HG03520 (cell line): ENCODE data around the gene WDR70.
"Not testable (repeated sequence)": the region's sequence is repeated elsewhere in the genome, so short reads cannot be mapped to it uniquely, and the experiment has no call there.

Experiments
- ATAC-seq: cut with Tn5 transposase; IDR thresholded peaks from one replicate; pipeline ENCODE4 v1.9.1; 2021; ENCODE audit warnings: mild to moderate bottlenecking, moderate library complexity; ENCODE audit not compliant: unreplicated experiment

Gene WDR70

DNA sequence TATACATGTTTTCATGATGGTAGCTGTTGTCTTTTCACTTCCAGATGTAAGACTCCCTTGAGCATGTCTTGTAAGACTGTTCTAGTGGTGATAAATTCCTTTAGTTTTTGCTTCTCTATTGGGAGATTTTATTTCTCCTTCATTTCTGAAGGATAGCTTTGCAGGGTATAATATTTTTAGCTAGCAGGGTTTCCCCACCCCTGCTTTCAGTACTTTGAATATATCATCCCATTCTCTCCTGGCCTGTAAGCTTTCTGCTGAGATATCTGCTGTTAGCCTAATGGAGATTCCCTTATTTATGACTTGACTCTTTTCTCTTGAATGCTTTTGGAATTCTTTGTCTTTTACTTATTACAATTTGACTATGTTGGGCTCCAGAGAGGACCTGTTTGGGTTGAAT is 249.8 kb downstream of the WDR70 start:
- ATAC-seq: no peak

DNA sequence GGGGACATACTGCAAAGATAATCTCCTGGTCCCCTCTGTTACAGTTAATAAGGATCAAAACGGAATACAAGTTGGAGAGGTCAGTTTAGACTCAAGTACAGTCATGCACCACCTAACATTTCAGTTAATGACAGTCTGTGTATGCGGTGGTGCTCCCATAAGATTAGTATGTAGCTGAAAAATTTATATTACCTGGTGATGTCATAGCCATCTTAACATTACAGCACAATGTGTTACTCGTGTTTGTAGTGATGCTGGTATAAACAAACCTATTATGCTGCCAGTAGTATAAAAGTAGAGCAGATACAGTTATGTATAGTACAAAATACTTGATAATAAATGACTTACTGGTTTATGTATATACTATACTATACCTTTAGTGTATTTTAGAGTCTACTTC is 252.8 kb downstream of the WDR70 start:
- no peak for ATAC-seq

DNA sequence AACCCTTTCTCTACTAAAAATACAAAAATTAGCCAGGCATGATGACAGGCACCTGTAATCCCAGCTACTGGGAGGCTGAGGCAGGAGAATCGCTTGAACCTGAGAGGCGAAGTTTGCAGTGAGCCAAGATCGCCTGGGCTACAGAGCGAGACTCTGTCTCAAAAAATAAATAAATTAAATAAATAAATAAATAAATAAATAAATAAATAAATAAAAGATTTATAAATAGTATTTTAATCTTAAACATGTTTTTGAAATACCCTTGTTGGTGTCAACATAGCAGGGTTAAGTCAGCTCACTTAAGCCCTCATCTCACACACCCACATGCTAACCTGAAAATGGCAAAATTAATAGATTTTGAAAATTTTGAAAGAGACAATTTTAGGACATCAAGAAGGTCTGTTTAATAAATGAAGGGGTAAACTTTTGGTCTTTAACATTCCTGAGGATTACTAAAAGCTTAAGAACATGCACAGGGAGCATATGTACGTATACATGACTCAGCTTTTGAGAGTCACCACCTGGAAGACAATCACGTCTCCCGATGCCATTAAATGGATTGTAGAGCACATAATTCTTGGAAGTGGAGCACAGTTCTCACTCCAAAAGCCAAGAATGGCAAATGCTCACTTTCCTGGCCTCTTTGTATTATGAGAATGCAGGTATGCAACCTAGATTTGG is 258.2 kb downstream of the WDR70 start:
- ATAC-seq: no peak

DNA sequence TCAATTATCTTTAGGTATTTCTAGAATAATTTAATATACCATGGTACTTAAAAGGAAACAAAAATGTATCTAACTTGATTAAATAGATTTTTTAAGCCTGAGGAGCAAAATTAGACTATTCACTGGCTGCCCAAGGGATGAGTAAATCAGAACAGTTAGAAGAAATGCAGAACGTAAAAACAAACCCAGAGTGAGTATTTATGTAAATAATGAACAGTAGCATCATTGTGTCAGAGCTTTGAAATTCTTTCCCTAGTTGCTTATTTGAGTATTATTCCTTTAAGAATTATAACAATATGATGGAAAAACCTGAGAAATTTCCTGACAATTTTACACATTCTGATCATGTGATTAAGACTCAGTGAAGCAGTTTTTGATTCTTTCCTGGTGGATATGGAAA is 259.8 kb downstream of the WDR70 start:
- no peak for ATAC-seq

DNA sequence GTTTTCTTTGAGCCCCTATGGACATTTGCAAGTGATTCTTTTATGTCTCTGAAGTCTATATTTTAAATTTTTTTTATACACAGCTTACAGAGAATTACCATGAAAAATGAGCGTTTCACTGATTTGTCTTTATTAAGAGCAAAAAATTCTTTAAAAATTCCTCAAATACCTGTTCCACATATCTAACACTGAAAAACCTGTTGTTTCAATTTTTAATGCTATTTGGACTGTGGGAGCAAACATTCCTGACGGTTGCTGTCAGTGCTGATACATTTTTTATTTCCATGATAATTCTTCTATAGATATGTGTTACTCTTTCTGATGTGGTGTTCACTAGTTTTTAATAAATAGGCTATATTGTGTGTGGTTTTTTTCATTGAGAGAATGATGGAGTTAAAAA is 261.0 kb downstream of the WDR70 start:
- no peak for ATAC-seq

DNA sequence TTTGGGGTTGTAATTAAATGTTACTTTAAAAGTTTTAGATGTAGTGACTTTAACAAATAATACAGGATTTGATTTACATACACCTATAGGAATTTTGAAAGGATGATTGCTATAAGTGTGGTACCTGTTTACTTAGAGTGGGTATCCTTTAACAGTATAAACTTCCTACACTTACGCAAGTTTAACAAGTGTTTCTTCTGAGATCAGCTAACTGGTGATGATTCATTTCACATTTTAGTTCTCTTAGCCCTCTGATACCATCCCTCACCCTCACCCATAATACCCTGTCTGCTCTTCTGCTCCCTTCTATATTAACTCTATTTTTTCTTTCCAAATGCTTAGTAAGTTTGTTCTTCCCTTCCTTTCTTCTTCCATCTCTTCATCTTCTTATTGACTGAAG is 262.8 kb downstream of the WDR70 start:
- no peak for ATAC-seq

DNA sequence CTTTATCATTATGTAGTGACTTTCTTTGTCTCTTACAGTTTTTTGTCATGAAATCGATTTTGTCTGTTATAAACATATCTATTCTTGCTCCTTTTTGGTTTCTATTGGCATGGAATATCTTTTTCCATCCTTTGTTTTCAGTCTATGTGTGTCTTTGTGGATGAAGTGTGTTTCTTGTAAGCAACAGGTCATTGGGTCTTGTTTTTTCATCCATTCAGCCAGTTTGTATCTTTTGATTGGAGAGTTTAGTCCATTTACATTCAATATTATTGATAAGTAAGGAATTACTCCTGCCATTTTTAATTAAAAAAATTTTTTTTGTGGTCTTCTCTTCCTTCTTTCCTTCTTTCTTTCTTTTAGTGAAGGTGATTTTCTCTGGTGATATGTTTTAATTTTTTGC is 266.6 kb downstream of the WDR70 start:
- ATAC-seq: no peak

DNA sequence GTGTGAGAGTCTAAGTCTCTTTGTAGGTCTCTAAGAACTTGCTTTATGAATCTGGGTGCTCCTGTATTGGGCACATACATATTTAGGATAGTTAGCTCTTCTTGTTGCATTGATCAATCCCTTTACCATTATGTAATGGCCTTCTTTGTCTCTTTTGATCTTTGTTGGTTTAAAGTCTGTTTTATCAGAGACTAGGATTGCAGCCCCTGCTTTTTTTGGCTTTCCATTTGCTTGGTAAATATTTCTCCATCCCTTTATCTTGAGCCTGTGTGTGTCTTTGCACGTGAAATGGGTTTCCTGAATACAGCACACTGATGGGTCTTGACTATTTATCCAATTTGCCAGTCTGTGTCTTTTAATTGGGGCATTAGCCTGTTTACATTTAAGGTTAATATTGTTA is 275.4 kb downstream of the WDR70 start:
- ATAC-seq: not testable (repeated sequence)

DNA sequence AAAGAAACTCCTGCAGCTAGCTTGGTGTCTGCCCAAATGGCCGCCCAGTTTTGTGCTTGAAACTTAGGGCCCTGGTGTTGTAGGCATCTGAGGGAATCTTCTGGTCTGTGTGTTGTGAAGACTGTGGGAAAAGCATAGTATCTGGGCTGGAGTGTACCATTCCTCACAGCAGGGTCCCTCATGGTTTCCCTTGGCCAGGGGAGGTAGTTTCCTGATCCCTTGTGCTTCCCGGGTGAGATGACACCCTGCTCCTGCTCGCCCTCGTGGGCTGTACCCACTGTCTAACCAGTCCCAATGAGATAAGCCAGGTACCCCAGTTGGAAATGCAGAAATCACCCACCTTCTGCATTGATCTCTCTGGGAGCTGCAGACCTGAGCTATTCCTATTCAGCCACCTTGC is 277.9 kb downstream of the WDR70 start:
- ATAC-seq: no peak

DNA sequence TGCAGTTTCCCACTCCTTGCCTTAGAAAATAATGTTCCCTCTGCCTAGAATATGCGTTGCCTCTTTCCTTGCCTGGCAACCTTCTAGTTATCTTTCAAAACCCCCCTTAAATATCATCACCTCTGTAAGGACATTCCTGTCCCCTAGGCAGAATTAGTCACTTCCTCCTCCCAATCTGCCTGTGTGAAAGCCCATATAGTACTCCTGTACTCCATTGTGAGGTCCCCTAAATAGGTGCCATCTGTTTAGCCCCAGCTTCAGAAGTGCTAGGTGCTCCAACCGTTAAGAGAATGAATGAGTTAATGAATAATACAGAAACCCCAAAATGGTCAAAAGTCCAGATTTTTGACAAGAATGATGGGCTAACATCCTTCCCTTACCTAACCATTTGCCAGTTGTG is 279.3 kb downstream of the WDR70 start:
- ATAC-seq: no peak

DNA sequence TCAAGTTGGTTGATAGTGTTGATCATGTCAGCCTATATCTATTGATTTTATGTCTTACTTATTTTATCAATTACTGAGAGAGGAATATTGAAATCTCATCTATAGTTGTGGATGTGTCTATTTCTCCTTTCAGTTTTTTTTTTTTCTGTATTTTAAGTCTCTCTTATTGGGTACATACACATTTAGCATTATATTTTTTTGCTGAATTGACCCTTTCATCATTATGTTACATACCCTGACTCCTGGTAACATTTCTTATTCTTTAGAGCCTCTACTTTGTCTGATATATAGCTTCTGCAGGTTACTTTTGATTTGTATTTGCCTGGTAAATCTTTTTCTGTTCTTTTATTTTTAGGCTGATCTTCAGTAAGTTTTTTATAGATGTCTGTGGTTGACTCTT is 281.2 kb downstream of the WDR70 start:
- no peak for ATAC-seq

DNA sequence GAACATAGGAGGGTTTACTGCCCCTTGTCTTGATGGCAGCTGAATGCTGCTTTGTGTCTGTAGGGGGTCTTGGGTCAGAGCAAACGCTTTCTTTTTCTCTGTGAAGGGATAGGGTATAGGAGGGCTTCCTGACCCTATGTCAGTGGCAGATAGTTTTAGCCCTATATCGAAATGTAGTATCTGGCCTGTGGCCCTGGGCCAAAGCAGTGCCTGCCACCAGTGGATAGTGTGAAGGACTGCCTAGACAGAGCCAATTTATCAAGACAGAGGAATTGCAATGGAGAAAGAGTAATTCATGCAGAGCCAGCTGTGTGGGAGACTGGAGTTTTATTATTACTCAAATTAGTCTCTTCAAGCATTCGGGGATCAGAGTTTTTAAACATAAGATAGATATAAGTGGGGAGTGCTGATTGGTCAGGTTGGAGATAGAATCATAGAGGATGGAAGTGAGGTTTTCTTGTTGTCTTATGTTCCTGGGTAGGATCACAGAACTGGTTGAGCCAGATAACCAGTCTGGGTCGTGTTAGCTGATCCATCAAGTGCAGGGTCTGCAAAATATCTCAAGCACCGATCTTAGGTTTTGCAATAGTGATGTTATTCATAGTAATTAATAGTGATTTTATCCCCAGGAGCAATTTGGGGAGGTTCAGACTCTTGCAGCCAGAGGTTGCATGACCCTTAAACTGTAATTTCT is 282.3 kb downstream of the WDR70 start:
- no peak for ATAC-seq

DNA sequence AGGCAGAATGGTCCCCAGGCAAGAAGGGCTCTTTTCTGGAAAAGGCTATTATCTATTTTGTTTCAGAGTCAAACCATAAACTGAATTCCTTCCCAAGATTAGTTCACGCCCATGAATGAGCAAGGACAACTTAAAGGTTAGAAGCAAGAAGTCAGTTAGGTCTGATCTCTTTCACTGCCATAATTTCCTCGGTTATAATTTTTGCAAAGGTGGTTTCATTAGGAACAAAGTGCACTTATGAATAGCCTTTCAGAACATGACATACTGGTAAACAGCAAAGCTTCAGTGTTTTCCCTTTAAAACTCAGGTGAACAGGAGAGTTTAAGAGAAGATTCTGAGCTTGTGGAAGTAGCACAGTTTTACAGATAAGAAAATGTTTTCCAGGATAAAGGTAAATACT is 282.8 kb downstream of the WDR70 start:
- no peak for ATAC-seq

DNA sequence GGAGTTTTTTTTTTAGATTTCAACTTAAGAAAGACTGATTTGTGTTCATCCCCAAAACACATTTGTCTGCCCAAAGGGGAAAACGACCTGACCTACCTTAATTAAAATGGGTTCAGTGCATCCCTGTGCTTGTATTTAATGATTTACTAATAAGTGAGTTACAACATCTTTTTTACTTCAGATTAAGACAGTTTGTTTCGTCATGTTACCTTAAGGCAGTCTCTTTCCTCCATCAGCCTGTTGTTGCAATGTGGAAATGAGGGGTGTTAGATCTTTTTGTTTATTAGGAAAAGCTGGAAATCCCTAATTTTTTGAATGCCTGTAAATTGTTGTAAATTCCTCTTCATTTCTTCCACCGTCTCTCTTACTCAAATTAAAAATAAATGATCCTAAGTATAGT is 283.2 kb downstream of the WDR70 start:
- no peak for ATAC-seq

DNA sequence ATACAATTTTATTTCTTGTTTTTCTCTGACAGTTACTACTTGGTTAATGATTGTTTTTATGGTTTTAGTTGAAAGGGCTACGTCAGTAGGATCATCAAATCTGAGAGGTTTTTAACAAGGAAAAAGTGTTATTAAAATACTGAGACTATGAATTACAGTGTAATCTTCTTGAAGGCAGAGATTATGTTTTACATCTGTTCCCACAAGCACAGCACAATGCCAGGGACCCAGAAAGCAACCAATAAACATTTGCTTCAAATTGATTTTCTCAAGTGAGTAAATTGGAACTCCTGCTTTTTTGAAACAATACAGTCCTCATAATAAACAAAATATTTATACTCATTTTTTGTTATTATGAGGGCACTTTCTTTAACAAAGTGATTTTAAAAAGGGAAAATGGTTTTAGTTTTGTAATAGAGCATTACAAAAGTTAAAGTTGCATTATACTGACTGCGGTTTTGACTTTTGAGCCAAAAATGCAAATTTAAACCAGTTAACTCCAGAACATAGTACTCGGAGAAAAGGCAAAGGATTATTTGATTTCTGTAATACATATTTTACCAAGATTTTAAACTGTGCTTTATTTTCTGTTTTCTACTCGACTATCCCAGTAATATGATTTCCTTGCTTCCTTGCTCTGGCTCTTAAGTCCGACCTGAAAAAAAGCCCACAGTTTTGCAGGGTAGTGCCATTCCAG is 283.8 kb downstream of the WDR70 start:
- no peak for ATAC-seq

DNA sequence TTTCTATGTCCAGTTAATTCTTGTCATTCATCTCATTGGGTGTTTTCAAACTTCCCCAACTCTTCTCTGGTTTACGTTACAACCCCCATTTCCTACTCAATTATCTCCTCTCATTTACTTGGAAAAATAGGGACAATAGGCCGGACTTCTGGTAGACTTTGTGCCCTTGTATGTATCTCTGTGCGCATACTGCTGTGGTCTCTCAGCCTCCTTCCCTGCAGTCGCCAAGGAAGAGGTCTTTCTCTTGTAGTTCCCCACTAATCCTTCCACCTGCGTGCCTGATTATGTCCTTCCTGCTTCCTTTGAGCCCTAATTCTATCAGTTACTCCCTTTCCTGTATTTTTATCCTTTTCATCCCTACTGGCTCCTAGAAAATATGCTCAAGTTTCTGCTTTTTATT is 284.4 kb downstream of the WDR70 start:
- no peak for ATAC-seq

DNA sequence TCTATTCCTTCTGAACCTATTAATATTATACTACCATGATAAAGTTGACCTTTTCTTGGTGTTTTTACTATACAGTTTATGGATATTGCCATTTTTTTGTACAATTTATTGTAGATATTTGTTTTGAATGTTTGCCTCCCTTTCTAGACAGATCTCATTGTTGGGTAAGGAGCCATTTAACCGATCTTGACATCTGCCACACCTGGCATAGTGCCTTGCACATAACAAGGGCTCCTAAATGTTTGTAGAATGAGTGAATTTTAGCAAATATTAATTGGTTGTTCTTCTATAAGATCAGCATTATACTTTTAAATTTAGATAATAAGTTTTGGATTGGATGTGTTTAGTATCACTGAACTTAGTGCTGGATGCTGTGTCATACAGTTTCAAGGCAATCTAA is 285.4 kb downstream of the WDR70 start:
- no peak for ATAC-seq

DNA sequence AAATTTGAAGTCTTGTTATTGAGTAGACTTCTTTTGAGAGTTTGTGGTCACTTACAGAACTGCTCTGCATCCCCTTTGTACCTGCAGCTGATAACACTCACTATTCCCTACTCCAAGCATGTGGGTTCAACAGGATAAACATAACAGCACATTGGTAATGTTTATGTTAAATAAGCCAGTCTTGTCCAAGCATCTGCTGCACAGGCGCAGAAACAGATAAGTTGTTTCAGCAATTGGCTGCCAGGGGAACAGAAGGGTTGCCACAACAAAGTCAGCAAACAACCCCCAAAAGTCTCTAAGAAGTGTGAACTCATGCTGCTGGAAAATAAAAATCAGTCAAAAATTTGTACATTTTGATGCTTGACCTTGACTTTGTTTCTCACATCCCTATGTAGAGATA is 286.2 kb downstream of the WDR70 start:
- no peak for ATAC-seq

DNA sequence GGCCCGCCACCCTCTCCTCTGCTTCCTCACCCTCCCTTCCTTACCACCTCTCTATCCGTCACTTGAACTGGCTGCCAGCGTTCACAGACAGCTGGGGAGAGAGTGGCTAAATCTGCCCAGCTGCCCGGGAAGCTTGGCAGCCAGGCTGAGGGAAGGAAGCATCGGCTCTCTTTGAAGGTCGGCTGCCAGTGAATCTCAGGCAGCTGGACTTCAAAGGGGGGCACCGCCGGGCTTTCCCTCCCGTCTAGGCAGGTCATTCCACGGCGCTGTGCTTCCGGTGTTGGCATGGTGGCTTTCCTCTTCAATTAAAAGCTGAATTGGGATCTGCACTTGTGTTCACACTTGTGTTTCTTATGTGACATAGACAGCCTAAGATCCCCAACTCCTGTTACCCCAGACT is 286.8 kb downstream of the WDR70 start:
- no peak for ATAC-seq

DNA sequence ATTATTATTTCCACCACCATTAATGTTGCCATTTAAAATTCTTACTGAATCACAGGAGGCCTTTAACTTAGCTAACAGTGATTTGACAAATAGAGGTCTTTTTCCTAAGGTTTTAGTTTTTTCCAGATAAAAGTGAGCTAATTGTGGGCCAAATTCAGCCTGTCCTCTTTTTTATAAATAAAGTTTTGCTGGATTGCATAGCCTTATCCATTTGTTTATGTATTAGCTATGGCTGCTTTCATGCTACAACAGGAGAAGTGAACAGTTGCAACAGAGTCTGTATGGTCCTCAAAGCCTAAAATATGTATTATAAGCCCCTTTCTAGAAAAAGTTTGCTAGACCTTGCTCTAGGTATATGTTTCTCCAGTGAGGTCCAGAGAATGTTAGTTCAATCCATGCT is 288.3 kb downstream of the WDR70 start:
- ATAC-seq: no peak

DNA sequence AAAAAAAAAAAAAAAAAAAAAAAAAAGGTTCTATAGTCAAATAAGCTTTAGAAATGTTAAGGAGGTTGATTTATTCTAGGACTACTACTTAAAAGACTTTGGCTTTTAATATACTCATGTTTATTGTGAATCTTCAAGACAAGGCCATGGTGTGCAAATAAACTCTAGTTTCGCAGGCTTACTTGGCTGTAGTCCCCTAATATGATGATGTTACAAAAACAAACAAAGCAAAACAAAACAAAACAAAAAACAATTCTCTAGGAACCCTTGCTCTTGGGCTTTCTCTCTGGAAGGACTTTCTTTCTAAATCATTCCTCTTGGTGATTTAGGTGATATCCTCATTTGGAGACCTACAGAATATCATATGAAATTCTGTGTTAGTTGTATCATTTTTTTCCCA is 288.7 kb downstream of the WDR70 start:
- ATAC-seq: no peak

DNA sequence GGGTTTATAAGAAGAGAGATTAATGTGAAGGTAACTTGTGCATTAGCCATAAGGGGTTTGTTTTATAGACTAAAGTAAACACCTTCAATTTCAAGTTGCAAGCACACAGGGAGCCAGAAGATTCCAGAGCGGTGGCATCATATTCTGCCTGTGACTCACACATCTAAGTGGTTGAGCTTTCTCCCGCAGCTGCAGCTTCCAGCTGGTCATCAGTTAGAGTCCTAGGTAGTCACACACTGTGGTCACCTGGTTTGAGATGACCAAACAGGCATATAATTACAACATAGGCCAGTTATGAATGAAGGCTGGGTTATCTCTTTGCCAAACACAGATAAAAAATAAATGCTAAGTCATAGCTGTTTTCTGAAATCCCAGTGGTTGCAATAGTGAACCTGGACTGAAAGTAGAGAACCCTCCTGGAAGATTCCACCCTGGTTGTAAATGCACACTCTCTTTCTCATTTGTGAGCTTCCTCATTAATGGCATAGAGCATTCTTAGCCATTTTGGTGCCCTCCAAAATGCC is 289.5 kb downstream of the WDR70 start:
- ATAC-seq: no peak
